Central memory CD8-positive, alpha-beta T cell (primary cell): Measurements from ENCODE around the gene ITPKC.
A peak's percentile ranks its signal among the peaks of the same experiment; 100 is the strongest.
"Not testable (repeated sequence)": the region's sequence is repeated elsewhere in the genome, so short reads cannot be mapped to it uniquely, and the experiment has no call there.

Experiments
- ATAC-seq: fragments of 150-1000 bp; cut with Tn5 transposase; replicated peaks from 2 replicates; pipeline ENCODE4 v1.10.0; 2022; ENCODE audit warnings: mild to moderate bottlenecking, moderate FRiP score, moderate number of reproducible peaks; ENCODE audit not compliant: poor library complexity, severe bottlenecking; ENCODE audit errors: extremely low read depth
- DNase-seq, 2 donors: peaks; one replicate each; pipeline ENCODE4 v3.0.0; 2021; ENCODE audit warnings: low spot score in 2 of 2
- H3K27ac Mint-ChIP-seq: one replicate; pipeline ENCODE4 v1.8.0; 2022; ENCODE audit warnings: low read depth, mild to moderate bottlenecking, moderate library complexity, mixed read lengths
- H3K27me3 Mint-ChIP-seq: one replicate; pipeline ENCODE4 v1.8.0; 2022; ENCODE audit warnings: mixed read lengths
- H3K36me3 Mint-ChIP-seq: one replicate; pipeline ENCODE4 v1.8.0; 2022; ENCODE audit warnings: mild to moderate bottlenecking, moderate library complexity, mixed read lengths; ENCODE audit not compliant: insufficient read depth
- H3K4me1 Mint-ChIP-seq: one replicate; pipeline ENCODE4 v1.8.0; 2022; ENCODE audit warnings: mixed read lengths
- H3K4me3 Mint-ChIP-seq: one replicate; pipeline ENCODE4 v1.8.0; 2022; ENCODE audit warnings: mild to moderate bottlenecking, moderate library complexity, mixed read lengths
- H3K9me3 Mint-ChIP-seq: one replicate; pipeline ENCODE4 v1.8.0; 2022; ENCODE audit warnings: mixed read lengths

Gene ITPKC

GRCh38 chr19:40755248-40755624 is 38.3 kb downstream of the ITPKC start:
- Mint-ChIP-seq H3K36me3 (peaks cover 69% of the 10 kb centered on the region), H3K4me3 (peak overlapping the region; percentile 84), H3K27me3 (no peaks in the 10 kb centered on the region), H3K4me1 (peaks cover 67% of the 10 kb centered on the region), H3K27ac (peak overlapping the region; percentile 95), H3K9me3 (no peaks in the 10 kb centered on the region)
- DNase-seq, result no peak
- ATAC-seq, result no peak

- peaks cover 69% of the 10 kb centered on the region for H3K36me3 Mint-ChIP-seq
- ATAC-seq (no peak), DNase-seq (no peak)
- H3K27me3 Mint-ChIP-seq, result no peaks in the 10 kb centered on the region
- peak overlapping the region; percentile 84 for H3K4me3 Mint-ChIP-seq
- H3K27ac Mint-ChIP-seq, result peak overlapping the region; percentile 95
- H3K4me1 Mint-ChIP-seq, result peaks cover 64% of the 10 kb centered on the region
- no peaks in the 10 kb centered on the region for H3K9me3 Mint-ChIP-seq
These were observed 38.9 kb downstream of the ITPKC start for GRCh38 chr19:40755791-40756190.

GRCh38 chr19:40756502-40757110 is 39.7 kb downstream of the ITPKC start:
- DNase-seq (peak; percentile 23 to 56), ATAC-seq (peak; percentile 74)
- Mint-ChIP-seq H3K9me3 (no peaks in the 10 kb centered on the region), H3K4me3 (peak overlapping the region; percentile 84), H3K27ac (peak overlapping the region; percentile 95), H3K27me3 (no peaks in the 10 kb centered on the region), H3K4me1 (peaks cover 59% of the 10 kb centered on the region), H3K36me3 (peaks cover 68% of the 10 kb centered on the region)

GRCh38 chr19:40758491-40758890 is 41.6 kb downstream of the ITPKC start:
- H3K36me3 Mint-ChIP-seq, result peaks cover 73% of the 10 kb centered on the region
- H3K4me3 Mint-ChIP-seq, result no peak overlapping the region
- H3K9me3 Mint-ChIP-seq, result no peaks in the 10 kb centered on the region
- DNase-seq (no peak), ATAC-seq (no peak)
- H3K27me3 Mint-ChIP-seq, result no peaks in the 10 kb centered on the region
- H3K27ac Mint-ChIP-seq, result no peak overlapping the region
- peaks cover 62% of the 10 kb centered on the region for H3K4me1 Mint-ChIP-seq

GRCh38 chr19:40759352-40759751 is 42.4 kb downstream of the ITPKC start:
- H3K36me3 Mint-ChIP-seq, result peaks cover 78% of the 10 kb centered on the region
- ATAC-seq, result no peak
- no peaks in the 10 kb centered on the region for H3K9me3 Mint-ChIP-seq
- H3K4me1 Mint-ChIP-seq, result peaks cover 67% of the 10 kb centered on the region
- H3K27ac Mint-ChIP-seq, result peak overlapping the region; percentile 33
- no peaks in the 10 kb centered on the region for H3K27me3 Mint-ChIP-seq
- DNase-seq, result no peak
- no peak overlapping the region for H3K4me3 Mint-ChIP-seq

- Mint-ChIP-seq H3K27ac (peak overlapping the region; percentile 90), H3K9me3 (no peaks in the 10 kb centered on the region), H3K27me3 (no peaks in the 10 kb centered on the region), H3K4me3 (peak overlapping the region; percentile 48), H3K36me3 (peaks cover 89% of the 10 kb centered on the region), H3K4me1 (peaks cover 55% of the 10 kb centered on the region)
- ATAC-seq, result no peak
- no peak for DNase-seq
These were observed 46.0 kb downstream of the ITPKC start for GRCh38 chr19:40762754-40763470.

GRCh38 chr19:40763526-40763925 is 46.6 kb downstream of the ITPKC start:
- DNase-seq, result no peak
- ATAC-seq, result no peak
- H3K4me3 Mint-ChIP-seq, result peak overlapping the region; percentile 24
- peak overlapping the region; percentile 90 for H3K27ac Mint-ChIP-seq
- peaks cover 50% of the 10 kb centered on the region for H3K4me1 Mint-ChIP-seq
- H3K27me3 Mint-ChIP-seq, result no peaks in the 10 kb centered on the region
- peaks cover 85% of the 10 kb centered on the region for H3K36me3 Mint-ChIP-seq
- no peaks in the 10 kb centered on the region for H3K9me3 Mint-ChIP-seq

- Mint-ChIP-seq H3K4me3 (peak overlapping the region; percentile 24), H3K9me3 (no peaks in the 10 kb centered on the region), H3K36me3 (peaks cover 84% of the 10 kb centered on the region), H3K4me1 (peaks cover 49% of the 10 kb centered on the region), H3K27me3 (no peaks in the 10 kb centered on the region), H3K27ac (peak overlapping the region; percentile 90)
- ATAC-seq (no peak), DNase-seq (no peak)
These were observed 47.1 kb downstream of the ITPKC start for GRCh38 chr19:40763963-40764362.

- not testable (repeated sequence) for ATAC-seq, H3K27me3 Mint-ChIP-seq, H3K9me3 Mint-ChIP-seq, H3K4me3 Mint-ChIP-seq, DNase-seq
- Mint-ChIP-seq H3K36me3 (peaks cover 70% of the 10 kb centered on the region), H3K27ac (peak overlapping the region; percentile 90), H3K4me1 (peaks cover 53% of the 10 kb centered on the region)
These were observed 49.5 kb downstream of the ITPKC start for GRCh38 chr19:40766385-40766784.

GRCh38 chr19:40768869-40769268 is 52.0 kb downstream of the ITPKC start:
- Mint-ChIP-seq H3K36me3 (peaks cover 45% of the 10 kb centered on the region), H3K27me3 (no peaks in the 10 kb centered on the region), H3K9me3 (no peaks in the 10 kb centered on the region), H3K4me3 (no peak overlapping the region), H3K4me1 (peaks cover 30% of the 10 kb centered on the region), H3K27ac (no peak overlapping the region)
- no peak for DNase-seq
- no peak for ATAC-seq

- not testable (repeated sequence) for H3K27me3 Mint-ChIP-seq
These were observed 54.4 kb downstream of the ITPKC start for GRCh38 chr19:40771101-40771862.

GRCh38 chr19:40774916-40775631 is 58.2 kb downstream of the ITPKC start, which contains the start of gene MIA:
MIA (plus strand) TSS chr19:40775521; CDS start chr19:40775543, 22 bp downstream.
- DNase-seq, result no peak
- Mint-ChIP-seq H3K4me1 (peaks cover 40% of the 10 kb centered on the region), H3K36me3 (peaks cover 14% of the 10 kb centered on the region), H3K9me3 (no peaks in the 10 kb centered on the region), H3K27ac (no peak within 1 kb of the TSS), H3K27me3 (no peaks in the 10 kb centered on the region), H3K4me3 (no peak within 1 kb of the TSS)
- ATAC-seq, result no peak

More at GRCh38 chr19:40771101-40771862, 54.4 kb downstream of the ITPKC start:
- not testable (repeated sequence) for ATAC-seq, H3K9me3 Mint-ChIP-seq, DNase-seq, H3K4me1 Mint-ChIP-seq, H3K4me3 Mint-ChIP-seq, H3K27ac Mint-ChIP-seq
- H3K36me3 Mint-ChIP-seq, result peaks cover 21% of the 10 kb centered on the region
